Neuronal stem cell (in vitro differentiated cells): Measurements from ENCODE around the gene ELMO1.

ENCODE experiments used
- DNase-seq: peaks from one replicate; pipeline ENCODE4 v3.0.0-alpha.2; 2013; ENCODE audit warnings: low spot score
- H2AFZ ChIP-seq: one replicate; pipeline ENCODE4 v1.6.1; 2013; ENCODE audit warnings: mild to moderate bottlenecking, low read length, inconsistent platforms
- H2AK5ac ChIP-seq: 2 replicates; pipeline ENCODE4 v1.6.1; 2013; ENCODE audit warnings: low read depth, mild to moderate bottlenecking, inconsistent platforms, low read length, moderate library complexity, mixed read lengths
- H2BK120ac ChIP-seq: 2 replicates; pipeline ENCODE4 v1.6.1; 2013; ENCODE audit warnings: low read depth, mild to moderate bottlenecking, inconsistent platforms, low read length, moderate library complexity, mixed read lengths
- H2BK12ac ChIP-seq: one replicate; pipeline ENCODE4 v1.6.1; 2013; ENCODE audit warnings: low read length, inconsistent platforms
- H2BK15ac ChIP-seq: 2 replicates; pipeline ENCODE4 v1.6.1; 2013; ENCODE audit warnings: mild to moderate bottlenecking, low read length, inconsistent platforms, mixed read lengths
- H2BK5ac ChIP-seq: one replicate; pipeline ENCODE4 v1.6.1; 2013; ENCODE audit warnings: inconsistent platforms, mild to moderate bottlenecking, low read length, moderate library complexity
- H3K14ac ChIP-seq: one replicate; pipeline ENCODE4 v1.6.1; 2013; ENCODE audit warnings: low read length, inconsistent platforms
- H3K18ac ChIP-seq: 2 replicates; pipeline ENCODE4 v1.6.1; 2013; ENCODE audit warnings: low read length, inconsistent platforms
- H3K23ac ChIP-seq: 2 replicates; pipeline ENCODE4 v1.6.1; 2013; ENCODE audit warnings: low read depth, mild to moderate bottlenecking, mixed read lengths, low read length, inconsistent platforms; ENCODE audit not compliant: poor library complexity
- H3K27ac ChIP-seq: replicated peaks from 3 replicates; pipeline ENCODE4 v1.5.1; 2013; ENCODE audit warnings: low read length, inconsistent platforms
- H3K27me3 ChIP-seq, 3 experiments: 2 replicates each; pipeline ENCODE4 v1.6.1; 2013; ENCODE audit warnings: low read length in 3 of 3, mild to moderate bottlenecking in 2 of 3, inconsistent platforms in 1 of 3, low read depth in 1 of 3, mixed read lengths in 1 of 3, moderate library complexity in 1 of 3; ENCODE audit not compliant: control insufficient read depth in 3 of 3, insufficient read depth in 3 of 3
- H3K36me3 ChIP-seq, 2 donors: replicated peaks in 1 of 2; 2 replicates each; pipeline ENCODE4 v1.6.1; 2013; ENCODE audit warnings: low read length in 2 of 2; ENCODE audit not compliant: control insufficient read depth in 2 of 2, insufficient read depth in 2 of 2
- H3K4ac ChIP-seq: 2 replicates; pipeline ENCODE4 v1.6.1; 2013; ENCODE audit warnings: inconsistent platforms, mild to moderate bottlenecking, low read length, moderate library complexity
- H3K4me1 ChIP-seq, 2 donors: 1 replicate in 1 of 2; 2 replicates in 1 of 2; pipeline ENCODE4 v1.6.1; 2013; ENCODE audit warnings: low read length in 2 of 2, low read depth in 1 of 2; ENCODE audit not compliant: control insufficient read depth in 2 of 2, insufficient read depth in 1 of 2
- H3K4me2 ChIP-seq: one replicate; pipeline ENCODE4 v1.6.1; 2013; ENCODE audit warnings: mild to moderate bottlenecking, low read length, inconsistent platforms; ENCODE audit not compliant: insufficient read depth, poor library complexity, severe bottlenecking
- H3K4me3 ChIP-seq, 2 donors: 2 replicates each; pipeline ENCODE4 v1.5.1; 2013; ENCODE audit warnings: low read length in 2 of 2, mild to moderate bottlenecking in 2 of 2, inconsistent platforms in 1 of 2, moderate library complexity in 1 of 2
- H3K79me1 ChIP-seq: one replicate; pipeline ENCODE4 v1.6.1; 2013; ENCODE audit warnings: low read depth, mild to moderate bottlenecking, inconsistent platforms, low read length, moderate library complexity
- H3K9ac ChIP-seq: one replicate; pipeline ENCODE4 v1.6.1; 2013; ENCODE audit warnings: mild to moderate bottlenecking, low read depth, low read length, inconsistent platforms; ENCODE audit not compliant: poor library complexity
- H3K9me3 ChIP-seq, 2 donors: replicated peaks in 1 of 2; 2 replicates each; pipeline versions ENCODE3 to v1.6.1; 2013; ENCODE audit warnings: low read length in 2 of 2, mild to moderate bottlenecking in 2 of 2, inconsistent platforms in 1 of 2, low read depth in 1 of 2, mixed read lengths in 1 of 2, moderate library complexity in 1 of 2; ENCODE audit not compliant: control insufficient read depth in 2 of 2, insufficient read depth in 1 of 2
- H4K8ac ChIP-seq: one replicate; pipeline ENCODE4 v1.6.1; 2013; ENCODE audit warnings: low read depth, mild to moderate bottlenecking, inconsistent platforms, low read length, moderate library complexity
- H4K91ac ChIP-seq: one replicate; pipeline ENCODE4 v1.6.1; 2013; ENCODE audit warnings: low read length, low read depth, mild to moderate bottlenecking, inconsistent platforms; ENCODE audit not compliant: poor library complexity
- WGBS, 2 donors: extraction: QIAGEN DNeasy Blood & Tissue Kit; methylation state at CpG; one replicate each; pipeline ENCODE4 v1.1.7; 2013; ENCODE audit warnings: missing lambda C conversion rate in 2 of 2, mixed read lengths in 1 of 2; ENCODE audit not compliant: insufficient read length in 2 of 2, insufficient replicate concordance in 1 of 2; ENCODE audit errors: extremely low coverage in 2 of 2; 5-methylcytosine and 5-hydroxymethylcytosine counted together

ELMO1 gene

GRCh38 chr7:37415629-37416028 is 33.0 kb downstream of the ELMO1 start:
- Histone ChIP-seq H3K4me2 (no peak overlapping the region), H2BK12ac (no peak overlapping the region)
- no peak for DNase-seq

GRCh38 chr7:37414352-37414983 is 34.2 kb downstream of the ELMO1 start:
- Histone ChIP-seq H3K36me3 (no peaks in the 10 kb centered on the region), H3K9ac (no peak overlapping the region), H2BK15ac (no peak overlapping the region), H3K27me3 (no peaks in the 10 kb centered on the region), H3K18ac (no peak overlapping the region), H2BK12ac (no peak overlapping the region), H3K4me1 (peaks cover 0 to 17% of the 10 kb centered on the region in 2 donors), H3K23ac (no peak overlapping the region), H2BK120ac (no peak overlapping the region), H2AFZ (no peak overlapping the region), H3K27ac (no peak overlapping the region), H3K9me3 (peaks cover 0 to 5% of the 10 kb centered on the region in 2 donors), H4K8ac (no peak overlapping the region), H3K14ac (no peak overlapping the region), H3K4me3 (no peak overlapping the region), H3K79me1 (no peaks in the 10 kb centered on the region), H4K91ac (no peak overlapping the region), H3K4me2 (no peak overlapping the region), H2BK5ac (no peak overlapping the region), H2AK5ac (no peak overlapping the region), H3K4ac (no peak overlapping the region)
- DNase-seq, result no peak
- no CpG with 5 or more reads among the region's 5 CpGs for WGBS, 2 donors

More at GRCh38 chr7:37415629-37416028, 33.0 kb downstream of the ELMO1 start:
- H3K14ac ChIP-seq, result no peak overlapping the region
- no peak overlapping the region for H3K4me3 ChIP-seq
- peaks cover 0 to 5% of the 10 kb centered on the region in 2 donors for H3K9me3 ChIP-seq
- H2BK120ac ChIP-seq, result no peak overlapping the region
- H4K91ac ChIP-seq, result no peak overlapping the region
- no peak overlapping the region for H3K18ac ChIP-seq
- no CpG with 5 or more reads among the region's 1 CpG for WGBS, 2 donors
- H3K79me1 ChIP-seq, result no peaks in the 10 kb centered on the region
- no peak overlapping the region for H2AK5ac ChIP-seq
- no peak overlapping the region for H3K23ac ChIP-seq
- H4K8ac ChIP-seq, result no peak overlapping the region
- peaks cover 0 to 11% of the 10 kb centered on the region in 2 donors for H3K4me1 ChIP-seq
- no peak overlapping the region for H2BK5ac ChIP-seq
- no peak overlapping the region for H3K9ac ChIP-seq
- no peak overlapping the region for H3K27ac ChIP-seq
- H3K4ac ChIP-seq, result no peak overlapping the region
- no peak overlapping the region for H2BK15ac ChIP-seq
- H3K27me3 ChIP-seq, result no peaks in the 10 kb centered on the region
- no peak overlapping the region for H2AFZ ChIP-seq
- H3K36me3 ChIP-seq, result no peaks in the 10 kb centered on the region

GRCh38 chr7:37411444-37412034 is 37.1 kb downstream of the ELMO1 start:
- Histone ChIP-seq H3K4me2 (no peak overlapping the region), H3K4me3 (no peak overlapping the region), H3K27ac (no peak overlapping the region), H3K14ac (no peak overlapping the region), H3K18ac (no peak overlapping the region), H3K9ac (no peak overlapping the region), H2AFZ (no peak overlapping the region), H3K9me3 (peaks cover 0 to 5% of the 10 kb centered on the region in 2 donors), H3K23ac (no peak overlapping the region), H2BK5ac (no peak overlapping the region), H3K4ac (no peak overlapping the region), H2AK5ac (no peak overlapping the region), H2BK12ac (no peak overlapping the region), H3K36me3 (no peaks in the 10 kb centered on the region), H2BK15ac (no peak overlapping the region), H4K91ac (no peak overlapping the region), H3K79me1 (no peaks in the 10 kb centered on the region), H4K8ac (no peak overlapping the region), H3K4me1 (peaks cover 0 to 27% of the 10 kb centered on the region in 2 donors), H3K27me3 (no peaks in the 10 kb centered on the region), H2BK120ac (no peak overlapping the region)
- WGBS, 2 donors, result no CpG with 5 or more reads among the region's 4 CpGs
- no peak for DNase-seq

- Histone ChIP-seq H3K27ac (no peak overlapping the region), H2BK15ac (no peak overlapping the region), H2BK5ac (no peak overlapping the region), H2BK120ac (no peak overlapping the region), H3K14ac (no peak overlapping the region), H3K36me3 (no peaks in the 10 kb centered on the region), H2AFZ (no peak overlapping the region), H3K4me1 (peaks cover 2 to 29% of the 10 kb centered on the region in 2 donors), H3K4me2 (no peak overlapping the region), H3K79me1 (no peaks in the 10 kb centered on the region), H3K4ac (no peak overlapping the region), H3K18ac (no peak overlapping the region), H4K91ac (no peak overlapping the region), H3K23ac (no peak overlapping the region), H3K9ac (no peak overlapping the region), H2AK5ac (no peak overlapping the region), H2BK12ac (no peak overlapping the region), H3K27me3 (no peaks in the 10 kb centered on the region), H4K8ac (no peak overlapping the region), H3K9me3 (peaks cover 0 to 5% of the 10 kb centered on the region in 2 donors), H3K4me3 (no peak overlapping the region)
- whole genome bisulfite sequencing, 2 donors, result no CpG with 5 or more reads among the region's 1 CpG
- no peak for DNase-seq
Measured at GRCh38 chr7:37410305-37411229, 38.1 kb downstream of the ELMO1 start.
